H1 (cell line): ENCODE data around the gene AMZ1. TPM values are rescaled to one million over a fixed set of nuclear protein-coding genes. Genes with fewer than 3 reads are reported as not detected.

Experiments
- CTCF ChIA-PET: fragments of 300-600 bp; sonication (Branson Sonifier 250); formaldehyde crosslinking; loops from one replicate; lab custom pipeline; 2021; ENCODE audit not compliant: partially characterized antibody; lab: Charles Lee
- POLR2A ChIA-PET: fragments of 300-600 bp; sonication (Branson Sonifier 250); formaldehyde crosslinking; loops from one replicate; lab custom pipeline; 2021; ENCODE audit warnings: inconsistent platforms; ENCODE audit not compliant: partially characterized antibody; lab: Charles Lee
- DNase-seq, 2 experiments: peaks; one replicate each; pipeline versions ENCODE4 v3.0.0 to v3.0.0-alpha.2; 2010 to 2022; ENCODE audit warnings: low spot score in 2 of 2, low read depth in 1 of 2, mixed read lengths in 1 of 2
- FAIRE-seq: peaks from 2 replicates; lab custom pipeline; 2011; peaks lifted over from hg19 to GRCh38; lab: Jason Lieb, UNC
- H2AFZ ChIP-seq: 2 replicates; pipeline ENCODE4 v1.8.1; 2012; ENCODE audit warnings: low read length, inconsistent platforms
- H2AK5ac ChIP-seq: 2 replicates; pipeline ENCODE4 v1.6.1; 2013; ENCODE audit warnings: low read depth, low read length
- H2BK120ac ChIP-seq: replicated peaks from 2 replicates; pipeline ENCODE3; 2013; ENCODE audit warnings: low read depth, low read length, inconsistent platforms
- H2BK12ac ChIP-seq: 2 replicates; pipeline ENCODE4 v1.6.1; 2013; ENCODE audit warnings: low read depth, low read length
- H2BK15ac ChIP-seq: 2 replicates; pipeline ENCODE4 v1.6.1; 2013; ENCODE audit warnings: low read length
- H2BK20ac ChIP-seq: 2 replicates; pipeline ENCODE4 v1.6.1; 2013; ENCODE audit warnings: low read length
- H2BK5ac ChIP-seq: 2 replicates; pipeline ENCODE4 v1.6.1; 2013; ENCODE audit warnings: low read depth, low read length
- H3K14ac ChIP-seq: 2 replicates; pipeline ENCODE4 v1.6.1; 2013; ENCODE audit warnings: inconsistent platforms; ENCODE audit not compliant: insufficient read length
- H3K18ac ChIP-seq: 2 replicates; pipeline ENCODE4 v1.6.1; 2013; ENCODE audit warnings: low read length; ENCODE audit errors: extremely low read depth
- H3K23ac ChIP-seq: 2 replicates; pipeline ENCODE4 v1.6.1; 2013; ENCODE audit warnings: inconsistent platforms; ENCODE audit not compliant: insufficient read length
- H3K23me2 ChIP-seq: 2 replicates; pipeline ENCODE4 v1.6.1; 2013; ENCODE audit warnings: low read depth, low read length
- H3K27ac ChIP-seq: 2 replicates; pipeline ENCODE4 v1.6.1; 2011; ENCODE audit warnings: low read depth, low read length, inconsistent platforms
- H3K27me3 ChIP-seq, 4 experiments: replicated peaks in 1 of 4; 1 replicate in 1 of 4; 2 replicates in 3 of 4; pipeline versions ENCODE4 v1.6.1 to v1.8.1; 2011 to 2013; ENCODE audit warnings: low read length in 3 of 4, mild to moderate bottlenecking in 3 of 4, inconsistent platforms in 2 of 4, mixed read lengths in 2 of 4, moderate library complexity in 1 of 4; ENCODE audit not compliant: control insufficient read depth in 3 of 4, insufficient read depth in 3 of 4; ENCODE audit errors: extremely low read depth in 1 of 4
- H3K36me3 ChIP-seq, 4 experiments: 2 replicates each; pipeline versions ENCODE4 v1.6.1 to v1.8.1; 2011 to 2013; ENCODE audit warnings: mild to moderate bottlenecking in 4 of 4, low read length in 3 of 4, moderate library complexity in 2 of 4, control low read depth in 1 of 4, inconsistent platforms in 1 of 4; ENCODE audit not compliant: insufficient read depth in 4 of 4, control insufficient read depth in 2 of 4
- H3K4ac ChIP-seq: replicated peaks from 2 replicates; pipeline ENCODE3; 2013; ENCODE audit warnings: low read length, low read depth, mixed read lengths, inconsistent platforms; ENCODE audit not compliant: insufficient read length
- H3K4me1 ChIP-seq, 4 experiments: replicated peaks in 1 of 4; 1 replicate in 1 of 4; 2 replicates in 3 of 4; pipeline versions ENCODE4 v1.6.1 to v1.8.1; 2011 to 2013; ENCODE audit warnings: low read length in 3 of 4, inconsistent platforms in 2 of 4, mixed read lengths in 1 of 4; ENCODE audit not compliant: insufficient read depth in 4 of 4, control insufficient read depth in 3 of 4
- H3K4me2 ChIP-seq, 2 experiments: 2 replicates each; pipeline versions ENCODE4 v1.6.1 to v1.8.1; 2011 to 2013; ENCODE audit warnings: low read depth in 2 of 2, low read length in 2 of 2, control low read depth in 1 of 2, inconsistent platforms in 1 of 2, mild to moderate bottlenecking in 1 of 2; ENCODE audit not compliant: insufficient read depth in 1 of 2
- H3K4me3 ChIP-seq, 4 experiments: fragments of 200-600, 300-600 bp in 1 of 4; sonication (generic), shearing (Covaris generic), sonication (Bioruptor Twin) in 1 of 4; 2 replicates each; pipeline versions ENCODE4 v1.5.1 to v1.8.1; 2011 to 2016; ENCODE audit warnings: low read length in 4 of 4, low read depth in 3 of 4, control low read depth in 2 of 4, inconsistent platforms in 2 of 4, mild to moderate bottlenecking in 2 of 4, mixed read lengths in 1 of 4, moderate library complexity in 1 of 4; ENCODE audit not compliant: insufficient read depth in 2 of 4; ENCODE audit errors: extremely low read depth in 1 of 4
- H3K56ac ChIP-seq: replicated peaks from 2 replicates; pipeline ENCODE3; 2013; ENCODE audit warnings: low read depth, mild to moderate bottlenecking, mixed read lengths, low read length, inconsistent platforms; ENCODE audit not compliant: insufficient read length
- H3K79me1 ChIP-seq: 2 replicates; pipeline ENCODE4 v1.6.1; 2013; ENCODE audit warnings: low read depth, low read length, control low read depth
- H3K79me2 ChIP-seq, 2 experiments: 2 replicates each; pipeline versions ENCODE4 v1.6.1 to v1.8.1; 2012 to 2013; ENCODE audit warnings: low read length in 2 of 2, mild to moderate bottlenecking in 2 of 2, inconsistent platforms in 1 of 2; ENCODE audit not compliant: insufficient read depth in 2 of 2, control insufficient read depth in 1 of 2
- H3K9ac ChIP-seq, 4 experiments: replicated peaks in 1 of 4; 1 replicate in 1 of 4; 2 replicates in 3 of 4; pipeline versions ENCODE4 v1.6.1 to v1.8.1; 2011 to 2013; ENCODE audit warnings: low read depth in 3 of 4, low read length in 3 of 4, control low read depth in 2 of 4, mild to moderate bottlenecking in 2 of 4, moderate library complexity in 2 of 4, inconsistent platforms in 1 of 4; ENCODE audit errors: extremely low read depth in 1 of 4
- H3K9me3 ChIP-seq, 2 experiments: 2 replicates each; pipeline versions ENCODE4 v1.6.1 to v1.8.1; 2012 to 2013; ENCODE audit warnings: mild to moderate bottlenecking in 2 of 2, moderate library complexity in 2 of 2, control low read depth in 1 of 2, inconsistent platforms in 1 of 2, low read depth in 1 of 2, low read length in 1 of 2, mixed read lengths in 1 of 2; ENCODE audit not compliant: insufficient read depth in 2 of 2
- H4K20me1 ChIP-seq, 2 experiments: replicated peaks in 1 of 2; 2 replicates each; pipeline versions ENCODE3 to v1.8.1; 2011 to 2013; ENCODE audit warnings: inconsistent platforms in 2 of 2, low read length in 2 of 2, mild to moderate bottlenecking in 1 of 2; ENCODE audit not compliant: insufficient read depth in 2 of 2, control insufficient read depth in 1 of 2
- H4K5ac ChIP-seq: 2 replicates; pipeline ENCODE4 v1.6.1; 2013; ENCODE audit warnings: low read length, low read depth, mixed read lengths, inconsistent platforms; ENCODE audit not compliant: insufficient read length
- H4K8ac ChIP-seq: 2 replicates; pipeline ENCODE4 v1.8.0; 2013; ENCODE audit warnings: mild to moderate bottlenecking, moderate library complexity, low read length, inconsistent platforms; ENCODE audit not compliant: insufficient read depth; ENCODE audit errors: extremely low read depth
- H4K91ac ChIP-seq: replicated peaks from 2 replicates; pipeline ENCODE3; 2013; ENCODE audit warnings: low read length, mixed read lengths, inconsistent platforms; ENCODE audit not compliant: insufficient read length
- BCL11A ChIP-seq, 2 experiments: IDR thresholded peaks; one replicate each; pipeline ENCODE4 v1.6.1; 2011; ENCODE audit warnings: low read depth in 2 of 2, low read length in 2 of 2, mild to moderate bottlenecking in 2 of 2
- CTCF ChIP-seq, 3 experiments: IDR thresholded peaks; 1 replicate in 2 of 3; 2 replicates in 1 of 3; pipeline versions ENCODE4 v1.5.1 to v1.6.1; 2011; ENCODE audit warnings: low read length in 3 of 3, mild to moderate bottlenecking in 3 of 3, inconsistent platforms in 2 of 3, low read depth in 1 of 3, moderate library complexity in 1 of 3; ENCODE audit not compliant: insufficient read depth in 1 of 3; ENCODE audit errors: control extremely low read depth in 1 of 3
- POLR2AphosphoS5 ChIP-seq: IDR thresholded peaks from 2 replicates; pipeline ENCODE4 v1.6.1; 2011; ENCODE audit warnings: low read depth, low read length
- SIN3A ChIP-seq, 2 experiments: IDR thresholded peaks in 1 of 2; conservative IDR thresholded peaks in 1 of 2; 2 replicates each; pipeline ENCODE4 v1.6.1; 2011 to 2012; ENCODE audit warnings: low read length in 2 of 2, improper control_type of control experiment in 1 of 2, low read depth in 1 of 2, mild to moderate bottlenecking in 1 of 2
- WGBS, 2 experiments: shearing (Covaris generic) in 1 of 2; methylation state at CpG; one replicate each; pipeline versions ENCODE4 v1.1.6 to v1.1.7; 2013 to 2015; ENCODE audit warnings: low lambda C conversion rate in 2 of 2, mixed read lengths in 2 of 2, inconsistent platforms in 1 of 2, low coverage in 1 of 2, missing lambda C conversion rate in 1 of 2; ENCODE audit not compliant: insufficient replicate concordance in 2 of 2, insufficient coverage in 1 of 2, insufficient read length in 1 of 2; ENCODE audit errors: extremely low coverage in 1 of 2, missing lambda C conversion rate in 1 of 2; 5-methylcytosine and 5-hydroxymethylcytosine counted together
- polyA plus RNA-seq, 7 experiments: library from polyadenylated mRNA; depleted of rRNA in 3 of 7; stranded (reverse) in 5 of 7; unstranded in 2 of 7; fragments of >200 nt in 5 of 7; fragments of 200-250 nt in 2 of 7; gene quantifications; 1 replicate in 5 of 7; 2 replicates in 1 of 7; 4 replicates in 1 of 7; pipeline versions ENCODE4 v1.2.1 to v1.2.3, GENCODE V29; 2011 to 2013; ENCODE audit warnings: missing spikeins in 2 of 7, mixed read lengths in 2 of 7
- total RNA-seq: library from RNA; stranded (reverse); fragmentation: NEBNext Ultra II Directional; extraction: Animal tissue kit (Norgen Biotek cat#: 25700); gene quantifications from 2 replicates; pipeline ENCODE4 v1.2.1, GENCODE V29; 2021

The AMZ1 gene
- total and polyA plus RNA-seq, 2 of the 8 experiments (the other 6 are each of a cell fraction or from before 2014, with no cell fraction given) = 0.59 to 1.4 TPM

DNA sequence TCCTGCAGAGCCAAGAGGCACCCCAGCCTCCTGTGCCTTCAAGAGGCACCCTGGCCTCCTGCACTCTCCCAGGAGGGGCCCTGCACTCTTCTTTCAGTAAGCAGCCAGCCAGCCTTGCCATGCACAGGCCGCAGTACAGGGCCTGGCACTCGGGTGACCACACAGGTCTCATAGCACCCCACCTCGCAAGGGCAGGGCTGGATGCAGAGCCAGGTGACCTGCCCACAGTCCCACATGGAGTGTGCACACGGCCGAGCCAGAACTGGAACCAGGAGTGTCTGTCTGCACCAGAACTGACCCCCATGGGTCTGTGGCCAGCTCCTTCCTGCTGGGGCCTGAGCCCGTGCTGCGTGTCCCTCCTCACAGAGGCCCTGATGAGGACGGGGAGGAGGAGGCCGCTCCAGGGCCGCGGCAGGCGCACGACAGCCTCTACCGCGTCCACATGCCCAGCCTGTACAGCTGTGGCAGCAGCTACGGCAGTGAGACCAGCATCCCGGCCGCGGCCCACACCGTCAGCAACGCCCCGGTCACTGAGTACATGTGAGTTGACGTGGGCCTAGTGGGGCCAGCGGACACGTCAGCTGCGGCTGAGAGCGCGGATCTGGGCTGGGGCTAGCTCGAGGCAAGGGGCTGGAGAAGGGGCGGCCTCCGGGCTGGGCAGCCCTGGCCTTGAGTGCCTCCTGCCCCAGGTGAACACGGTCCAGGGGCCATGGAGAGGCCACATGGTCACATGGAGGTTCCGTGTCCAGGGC, 29.9 kb upstream of the AMZ1 start:
- peaks cover 0 to 22% of the 10 kb centered on the region in 2 experiments for H4K20me1 ChIP-seq
- POLR2A ChIA-PET = interaction anchor here (1.5 to 5.1 kb wide), 4 partner anchors 9 to 26 kb away, joined by 5 to 20 read pairs (median 9); partner anchors contain the start of gene TTYH3

More for the DNA sequence above, 29.9 kb upstream of the AMZ1 start:
- no peak overlapping the region for H3K56ac ChIP-seq
- H2BK12ac ChIP-seq = no peak overlapping the region
- no peaks in the 10 kb centered on the region for H3K4me1 ChIP-seq
- H3K23ac ChIP-seq = no peak overlapping the region
- peaks cover 9 to 38% (median 17%) of the 10 kb centered on the region in 4 experiments; a peak in 7 of 8 replicates for H3K36me3 ChIP-seq
- 96% methylated on average over 25 of the region's 33 CpGs; no CpG with 5 or more reads in 1 of the 2 experiments for WGBS, 2 experiments
- H3K9me3 ChIP-seq = no peaks in the 10 kb centered on the region
- H3K9ac ChIP-seq = no peak overlapping the region
- no peak overlapping the region for H3K4me2 ChIP-seq
- no peaks in the 10 kb centered on the region for H3K79me2 ChIP-seq
- H3K23me2 ChIP-seq = peaks cover 5% of the 10 kb centered on the region; the same call in 1 of the 2 replicates
- DNase-seq = no peak
- H3K4ac ChIP-seq = no peak overlapping the region
- no peak overlapping the region for H3K4me3 ChIP-seq
- H4K5ac ChIP-seq = no peak overlapping the region
- H2AK5ac ChIP-seq = no peak overlapping the region
- TF ChIP-seq SIN3A (conservative IDR thresholded peaks at IDR 0.05 in 1 of 2, IDR thresholded peaks at IDR 0.05 in 1 of 2; ENCODE audit: low read depth in 1 of 2, low read length in 2 of 2) = no peak
- no peak for TF ChIP-seq BCL11A (IDR thresholded peaks at IDR 0.05; ENCODE audit: low read depth in 2 of 2, low read length in 2 of 2)
- TF ChIP-seq CTCF (IDR thresholded peaks at IDR 0.05; ENCODE audit: control extremely low read depth in 1 of 3, insufficient read depth in 1 of 3, low read depth in 1 of 3, low read length in 3 of 3) = no peak
- peak; percentile 12; the same call in 1 of the 2 replicates for TF ChIP-seq POLR2AphosphoS5
- H2BK5ac ChIP-seq = no peak overlapping the region
- no peak overlapping the region for H3K27ac ChIP-seq
- no peak overlapping the region for H2BK15ac ChIP-seq
- CTCF ChIA-PET = interaction anchor here (0.6 to 4.0 kb wide), 7 partner anchors 7 to 90 kb away, joined by 3 to 27 read pairs (median 6); no protein-coding TSS in a partner anchor
- H2AFZ ChIP-seq = no peak overlapping the region
- no peak for FAIRE-seq
- no peak overlapping the region for H4K8ac ChIP-seq
- no peak overlapping the region for H3K14ac ChIP-seq
- no peak overlapping the region for H4K91ac ChIP-seq
- H3K18ac ChIP-seq = no peak overlapping the region
- no peaks in the 10 kb centered on the region; a peak in 2 of 7 replicates for H3K27me3 ChIP-seq
- peaks cover 3% of the 10 kb centered on the region; the same call in 1 of the 2 replicates for H3K79me1 ChIP-seq
- H2BK120ac ChIP-seq = no peak overlapping the region
- no peak overlapping the region for H2BK20ac ChIP-seq
